Panc1 (cell line): ENCODE results near the gene ARHGAP33. TPM values are rescaled to one million over a fixed set of nuclear protein-coding genes. Genes with fewer than 3 reads are reported as not detected.

Experiments
- ATAC-seq: fragments of 200-7000 bp; cut with Tn5 transposase; 2 replicates; pipeline ENCODE4 v1.9.1; 2020; ENCODE audit warnings: mild to moderate bottlenecking, moderate library complexity
- BruUV-seq: library from RNA; stranded (reverse); fragments of 400-500 nt; replicated peaks from 2 replicates; lab custom pipeline; 2021; lab: Mats Ljungman, UMichigan
- CTCF ChIA-PET: fragments of 300-600 bp; sonication (Branson Sonifier 250); formaldehyde crosslinking; loops from one replicate; lab custom pipeline; 2022; ENCODE audit warnings: antibody characterized with exemption; lab: Charles Lee
- POLR2A ChIA-PET: fragments of 300-600 bp; sonication (Branson Sonifier 250); formaldehyde crosslinking; loops from one replicate; lab custom pipeline; 2022; ENCODE audit warnings: antibody characterized with exemption; lab: Charles Lee
- DNase-seq: peaks from one replicate; pipeline ENCODE4 v3.0.0-alpha.2; 2010; ENCODE audit warnings: low read depth, low spot score
- H3K27ac ChIP-seq: 2 replicates; pipeline ENCODE4 v1.5.1; 2011; ENCODE audit warnings: mild to moderate bottlenecking, low read length, inconsistent platforms
- H3K27me3 ChIP-seq: fragments of 200-500 bp; sonication (Bioruptor generic); 2 replicates; pipeline ENCODE4 v1.6.0; 2014; ENCODE audit warnings: low read length, inconsistent platforms; ENCODE audit not compliant: control insufficient read depth, insufficient read depth
- H3K36me3 ChIP-seq: fragments of 200-500 bp; sonication (Bioruptor generic); 2 replicates; pipeline ENCODE4 v1.5.1; 2014; ENCODE audit warnings: inconsistent platforms, mild to moderate bottlenecking, low read length, moderate library complexity; ENCODE audit not compliant: control insufficient read depth, insufficient read depth
- H3K4me1 ChIP-seq: 2 replicates; pipeline ENCODE4 v1.5.1; 2011; ENCODE audit warnings: inconsistent platforms, mild to moderate bottlenecking, low read length, moderate library complexity; ENCODE audit not compliant: control insufficient read depth, insufficient read depth
- H3K4me3 ChIP-seq, 2 experiments: 2 replicates each; pipeline ENCODE4 v1.5.1; 2011 to 2012; ENCODE audit warnings: low read depth in 2 of 2, low read length in 2 of 2, mild to moderate bottlenecking in 2 of 2, inconsistent platforms in 1 of 2, moderate library complexity in 1 of 2
- H3K9me3 ChIP-seq: fragments of 200-500 bp; sonication (Bioruptor generic); 2 replicates; pipeline ENCODE4 v1.5.1; 2014; ENCODE audit warnings: low read depth, mild to moderate bottlenecking, inconsistent platforms, low read length, moderate library complexity; ENCODE audit not compliant: control insufficient read depth, insufficient read depth
- REST ChIP-seq, 2 experiments: IDR thresholded peaks; 2 replicates each; pipeline ENCODE4 v1.6.1; 2011 to 2012; ENCODE audit warnings: low read depth in 2 of 2, control low read depth in 1 of 2, low read length in 1 of 2, mild to moderate bottlenecking in 1 of 2, moderate library complexity in 1 of 2; ENCODE audit not compliant: insufficient read depth in 1 of 2
- SIN3A ChIP-seq: IDR thresholded peaks from 2 replicates; pipeline ENCODE4 v1.6.1; 2012; ENCODE audit warnings: low read depth, mild to moderate bottlenecking, low read length, moderate library complexity, borderline replicate concordance; ENCODE audit not compliant: insufficient read depth
- TCF7L2 ChIP-seq: IDR thresholded peaks from 2 replicates; pipeline ENCODE4 v1.6.1; 2011; ENCODE audit warnings: mild to moderate bottlenecking, low read depth, low read length, inconsistent platforms
- in situ Hi-C: cut with HindIII; loops from 2 replicates; pipeline ENCODE4 v1.10.0; 2016; ENCODE audit warnings: low sequenced_read_pairs, low pct_unique_long_range_greater_than_20kb
- intact Hi-C: fragments of 100-400 bp; cut with micrococcal nuclease; formaldehyde crosslinking; loops from one replicate; pipeline ENCODE4 v1.10.0; 2022; ENCODE audit not compliant: unreplicated experiment
- total RNA-seq: library from RNA; stranded (reverse); gene quantifications from one replicate; pipeline ENCODE4 v1.2.1, GENCODE V29; 2021; ENCODE audit not compliant: unreplicated experiment
- TF ChIP-seq, protein P1 (sequence below): fragments of 450-650 bp; IDR thresholded peaks from 2 replicates; pipeline ENCODE4 v1.5.1; 2017; ENCODE audit warnings: mild to moderate bottlenecking

The ARHGAP33 gene
- total RNA-seq, 1 experiment from 2014 or later = 35.8 TPM

DNA sequence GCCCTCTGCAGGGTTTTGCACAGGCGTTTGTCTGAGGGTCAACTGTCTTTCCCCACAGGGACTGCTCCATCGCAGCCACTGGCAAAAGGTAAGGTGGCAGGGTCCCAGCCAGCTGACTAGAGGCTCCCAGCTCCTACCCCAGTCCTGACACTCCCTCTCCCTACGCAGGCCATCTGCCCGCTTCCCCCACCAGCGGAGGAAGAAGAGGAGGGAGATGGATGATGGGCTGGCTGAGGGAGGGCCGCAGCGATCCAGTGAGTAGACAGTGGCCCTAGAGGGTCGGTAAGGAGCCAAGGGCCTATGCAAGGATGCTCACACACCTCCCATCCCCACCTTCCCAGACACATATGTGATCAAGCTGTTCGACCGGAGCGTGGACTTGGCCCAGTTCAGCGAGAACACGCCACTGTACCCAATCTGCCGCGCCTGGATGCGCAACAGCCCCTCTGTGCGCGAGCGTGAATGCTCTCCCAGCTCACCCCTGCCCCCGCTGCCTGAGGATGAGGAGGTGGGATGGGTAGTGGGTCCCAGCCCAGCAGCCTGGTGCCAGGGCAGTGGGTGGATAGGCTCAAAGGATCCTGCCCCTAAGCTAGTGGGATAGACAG lies 22.5 kb upstream of the ARHGAP33 start:
- no peak for ATAC-seq
- H3K27ac ChIP-seq = no peak overlapping the region
- in situ Hi-C loops (no loop called here), intact Hi-C loops (no loop called here)
- no peaks in the 10 kb centered on the region for H3K36me3 ChIP-seq
- TF ChIP-seq, protein P1, sequence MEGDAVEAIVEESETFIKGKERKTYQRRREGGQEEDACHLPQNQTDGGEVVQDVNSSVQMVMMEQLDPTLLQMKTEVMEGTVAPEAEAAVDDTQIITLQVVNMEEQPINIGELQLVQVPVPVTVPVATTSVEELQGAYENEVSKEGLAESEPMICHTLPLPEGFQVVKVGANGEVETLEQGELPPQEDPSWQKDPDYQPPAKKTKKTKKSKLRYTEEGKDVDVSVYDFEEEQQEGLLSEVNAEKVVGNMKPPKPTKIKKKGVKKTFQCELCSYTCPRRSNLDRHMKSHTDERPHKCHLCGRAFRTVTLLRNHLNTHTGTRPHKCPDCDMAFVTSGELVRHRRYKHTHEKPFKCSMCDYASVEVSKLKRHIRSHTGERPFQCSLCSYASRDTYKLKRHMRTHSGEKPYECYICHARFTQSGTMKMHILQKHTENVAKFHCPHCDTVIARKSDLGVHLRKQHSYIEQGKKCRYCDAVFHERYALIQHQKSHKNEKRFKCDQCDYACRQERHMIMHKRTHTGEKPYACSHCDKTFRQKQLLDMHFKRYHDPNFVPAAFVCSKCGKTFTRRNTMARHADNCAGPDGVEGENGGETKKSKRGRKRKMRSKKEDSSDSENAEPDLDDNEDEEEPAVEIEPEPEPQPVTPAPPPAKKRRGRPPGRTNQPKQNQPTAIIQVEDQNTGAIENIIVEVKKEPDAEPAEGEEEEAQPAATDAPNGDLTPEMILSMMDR = no peak
- no peak for TF ChIP-seq SIN3A
- ChIA-PET CTCF (interaction anchor here (0.5 kb wide), 1 partner anchor 186 kb away, joined by 9 read pairs; no protein-coding TSS in a partner anchor), POLR2A (no interaction called here)
- H3K27me3 ChIP-seq = no peaks in the 10 kb centered on the region
- DNase-seq = no peak
- peaks cover 12% of the 10 kb centered on the region for H3K4me1 ChIP-seq
- BruUV-seq = no TSS peak
- no peak overlapping the region for H3K4me3 ChIP-seq
- H3K9me3 ChIP-seq = no peaks in the 10 kb centered on the region

- ATAC-seq = no peak
- in situ Hi-C loops = no loop called here
Observed at GRCh38 chr19:35753634-35754369, 21.6 kb upstream of the ARHGAP33 start.

More at GRCh38 chr19:35753634-35754369, 21.6 kb upstream of the ARHGAP33 start:
- Histone ChIP-seq H3K4me3 (no peak overlapping the region), H3K27ac (no peak overlapping the region), H3K4me1 (peaks cover 10% of the 10 kb centered on the region), H3K27me3 (no peaks in the 10 kb centered on the region), H3K9me3 (no peaks in the 10 kb centered on the region), H3K36me3 (no peaks in the 10 kb centered on the region)
- BruUV-seq = no TSS peak
- CTCF ChIA-PET = no interaction called here
- no peak for DNase-seq
- TF ChIP-seq, protein P1 = no peak
- no peak for TF ChIP-seq TCF7L2
- TF ChIP-seq SIN3A = no peak
- TF ChIP-seq REST (IDR thresholded peaks at IDR 0.05; ENCODE audit: insufficient read depth in 1 of 2, low read depth in 2 of 2, low read length in 1 of 2) = no peak
- intact Hi-C loops = no loop called here
- POLR2A ChIA-PET = interaction anchor here (0.6 kb wide), 1 partner anchor 8 kb away, joined by 5 read pairs; the partner anchor contains the start of genes PSENEN and U2AF1L4
